Panc1 (cell line): ENCODE measurements around the gene ATP9A. TPM values are rescaled to one million over a fixed set of nuclear protein-coding genes. Genes with fewer than 3 reads are reported as not detected.

Experiments used
- ATAC-seq: fragments of 200-7000 bp; cut with Tn5 transposase; 2 replicates; pipeline ENCODE4 v1.9.1; 2020; ENCODE audit warnings: mild to moderate bottlenecking, moderate library complexity
- BruUV-seq: library from RNA; stranded (reverse); fragments of 400-500 nt; replicated peaks from 2 replicates; lab custom pipeline; 2021; lab: Mats Ljungman, UMichigan
- CTCF ChIA-PET: fragments of 300-600 bp; sonication (Branson Sonifier 250); formaldehyde crosslinking; loops from one replicate; lab custom pipeline; 2022; ENCODE audit warnings: antibody characterized with exemption; lab: Charles Lee
- POLR2A ChIA-PET: fragments of 300-600 bp; sonication (Branson Sonifier 250); formaldehyde crosslinking; loops from one replicate; lab custom pipeline; 2022; ENCODE audit warnings: antibody characterized with exemption; lab: Charles Lee
- DNase-seq: peaks from one replicate; pipeline ENCODE4 v3.0.0-alpha.2; 2010; ENCODE audit warnings: low read depth, low spot score
- H3K27ac ChIP-seq: 2 replicates; pipeline ENCODE4 v1.5.1; 2011; ENCODE audit warnings: mild to moderate bottlenecking, low read length, inconsistent platforms
- H3K27me3 ChIP-seq: fragments of 200-500 bp; sonication (Bioruptor generic); 2 replicates; pipeline ENCODE4 v1.6.0; 2014; ENCODE audit warnings: low read length, inconsistent platforms; ENCODE audit not compliant: control insufficient read depth, insufficient read depth
- H3K36me3 ChIP-seq: fragments of 200-500 bp; sonication (Bioruptor generic); 2 replicates; pipeline ENCODE4 v1.5.1; 2014; ENCODE audit warnings: inconsistent platforms, mild to moderate bottlenecking, low read length, moderate library complexity; ENCODE audit not compliant: control insufficient read depth, insufficient read depth
- H3K4me1 ChIP-seq: 2 replicates; pipeline ENCODE4 v1.5.1; 2011; ENCODE audit warnings: inconsistent platforms, mild to moderate bottlenecking, low read length, moderate library complexity; ENCODE audit not compliant: control insufficient read depth, insufficient read depth
- H3K4me3 ChIP-seq, 2 experiments: 2 replicates each; pipeline ENCODE4 v1.5.1; 2011 to 2012; ENCODE audit warnings: low read depth in 2 of 2, low read length in 2 of 2, mild to moderate bottlenecking in 2 of 2, inconsistent platforms in 1 of 2, moderate library complexity in 1 of 2
- H3K9me3 ChIP-seq: fragments of 200-500 bp; sonication (Bioruptor generic); 2 replicates; pipeline ENCODE4 v1.5.1; 2014; ENCODE audit warnings: low read depth, mild to moderate bottlenecking, inconsistent platforms, low read length, moderate library complexity; ENCODE audit not compliant: control insufficient read depth, insufficient read depth
- CTCF ChIP-seq: fragments of 450-650 bp; IDR thresholded peaks from 2 replicates; pipeline ENCODE4 v1.5.1; 2017; ENCODE audit warnings: mild to moderate bottlenecking
- POLR2AphosphoS5 ChIP-seq: IDR thresholded peaks from 2 replicates; pipeline ENCODE4 v1.6.1; 2012; ENCODE audit warnings: mild to moderate bottlenecking, low read depth, low read length, moderate library complexity
- REST ChIP-seq, 2 experiments: IDR thresholded peaks; 2 replicates each; pipeline ENCODE4 v1.6.1; 2011 to 2012; ENCODE audit warnings: low read depth in 2 of 2, control low read depth in 1 of 2, low read length in 1 of 2, mild to moderate bottlenecking in 1 of 2, moderate library complexity in 1 of 2; ENCODE audit not compliant: insufficient read depth in 1 of 2
- SIN3A ChIP-seq: IDR thresholded peaks from 2 replicates; pipeline ENCODE4 v1.6.1; 2012; ENCODE audit warnings: low read depth, mild to moderate bottlenecking, low read length, moderate library complexity, borderline replicate concordance; ENCODE audit not compliant: insufficient read depth
- TCF7L2 ChIP-seq: IDR thresholded peaks from 2 replicates; pipeline ENCODE4 v1.6.1; 2011; ENCODE audit warnings: mild to moderate bottlenecking, low read depth, low read length, inconsistent platforms
- in situ Hi-C: cut with HindIII; loops from 2 replicates; pipeline ENCODE4 v1.10.0; 2016; ENCODE audit warnings: low sequenced_read_pairs, low pct_unique_long_range_greater_than_20kb
- intact Hi-C: fragments of 100-400 bp; cut with micrococcal nuclease; formaldehyde crosslinking; loops from one replicate; pipeline ENCODE4 v1.10.0; 2022; ENCODE audit not compliant: unreplicated experiment
- total RNA-seq: library from RNA; stranded (reverse); gene quantifications from one replicate; pipeline ENCODE4 v1.2.1, GENCODE V29; 2021; ENCODE audit not compliant: unreplicated experiment

The ATP9A gene
- total RNA-seq, 1 experiment from 2014 or later, result 8.7 TPM

GRCh38 chr20:51654495-51654894 lies 113.7 kb downstream of the ATP9A start:
- no peak for ATAC-seq
- POLR2A ChIA-PET, result no interaction called here
- H3K4me1 ChIP-seq, result no peaks in the 10 kb centered on the region
- CTCF ChIA-PET, result no interaction called here
- no peak overlapping the region for H3K27ac ChIP-seq
- no peaks in the 10 kb centered on the region for H3K9me3 ChIP-seq
- intact Hi-C loops (no loop called here), in situ Hi-C loops (no loop called here)
- no peak overlapping the region for H3K4me3 ChIP-seq
- H3K36me3 ChIP-seq, result no peaks in the 10 kb centered on the region
- DNase-seq, result no peak
- H3K27me3 ChIP-seq, result no peaks in the 10 kb centered on the region
- TF ChIP-seq TCF7L2, result no peak
- no peak for TF ChIP-seq CTCF
- TF ChIP-seq REST (IDR thresholded peaks at IDR 0.05; ENCODE audit: insufficient read depth in 1 of 2, low read depth in 2 of 2, low read length in 1 of 2), result no peak
- TF ChIP-seq SIN3A, result no peak
- TF ChIP-seq POLR2AphosphoS5, result no peak
- BruUV-seq, result no TSS peak

- intact Hi-C loops (no loop called here), in situ Hi-C loops (no loop called here)
- DNase-seq (no peak), ATAC-seq (no peak)
- Histone ChIP-seq H3K27me3 (no peaks in the 10 kb centered on the region), H3K36me3 (no peaks in the 10 kb centered on the region), H3K9me3 (no peaks in the 10 kb centered on the region), H3K4me1 (no peaks in the 10 kb centered on the region), H3K4me3 (no peak overlapping the region), H3K27ac (no peak overlapping the region)
- no peak for TF ChIP-seq REST (IDR thresholded peaks at IDR 0.05; ENCODE audit: insufficient read depth in 1 of 2, low read depth in 2 of 2, low read length in 1 of 2)
- TF ChIP-seq POLR2AphosphoS5, result no peak
- TF ChIP-seq SIN3A, result no peak
- no peak for TF ChIP-seq TCF7L2
- no peak for TF ChIP-seq CTCF
- ChIA-PET CTCF (no interaction called here), POLR2A (no interaction called here)
- no TSS peak for BruUV-seq
Measured at GRCh38 chr20:51654060-51654459, 114.1 kb downstream of the ATP9A start.
